Smooth muscle cell (in vitro differentiated cells): ENCODE results near the gene ZSCAN1. TPM values are rescaled to one million over a fixed set of nuclear protein-coding genes. Genes with fewer than 3 reads are reported as not detected.

ENCODE experiments used
- DNase-seq: peaks from one replicate; lab custom pipeline; 2025; ENCODE audit not compliant: unreplicated experiment; lab: John Stamatoyannopoulos, UW
- H2AFZ ChIP-seq: fragments of 200-600 bp; sonication (generic); 2 replicates; pipeline ENCODE4 v1.6.0; 2016; ENCODE audit warnings: antibody characterized with exemption, low read depth, mild to moderate bottlenecking
- H3F3A ChIP-seq: fragments of 200-600 bp; sonication (generic); 2 replicates; pipeline ENCODE4 v1.6.0; 2017; ENCODE audit warnings: antibody characterized with exemption, low read depth
- H3K27ac ChIP-seq: fragments of 200-600 bp; sonication (generic); 2 replicates; pipeline ENCODE4 v1.5.1; 2016; ENCODE audit warnings: low read depth, mild to moderate bottlenecking
- H3K27me3 ChIP-seq: fragments of 200-600 bp; sonication (generic); 2 replicates; pipeline ENCODE4 v1.6.1; 2016; ENCODE audit warnings: low read depth, mild to moderate bottlenecking
- H3K36me3 ChIP-seq: fragments of 200-600 bp; sonication (generic); 2 replicates; pipeline ENCODE4 v1.5.1; 2016; ENCODE audit warnings: low read depth
- H3K4me1 ChIP-seq: fragments of 200-600 bp; sonication (generic); 2 replicates; pipeline ENCODE4 v1.5.1; 2016; ENCODE audit warnings: low read depth
- H3K4me2 ChIP-seq: fragments of 200-600 bp; sonication (generic); 2 replicates; pipeline ENCODE4 v1.6.0; 2016; ENCODE audit warnings: mild to moderate bottlenecking
- H3K4me3 ChIP-seq: fragments of 200-600 bp; sonication (generic); 2 replicates; pipeline ENCODE4 v1.5.1; 2016; ENCODE audit warnings: mild to moderate bottlenecking
- H3K79me2 ChIP-seq: fragments of 200-600 bp; sonication (generic); 2 replicates; pipeline ENCODE4 v1.6.0; 2016; ENCODE audit warnings: low read depth, mild to moderate bottlenecking
- H3K9ac ChIP-seq: fragments of 200-600 bp; sonication (generic); 2 replicates; pipeline ENCODE4 v1.6.0; 2016; ENCODE audit warnings: low read depth
- H3K9me3 ChIP-seq: fragments of 200-600 bp; sonication (generic); replicated peaks from 2 replicates; pipeline ENCODE4 v1.5.1; 2016; ENCODE audit warnings: low read depth
- H4K20me1 ChIP-seq: fragments of 200-600 bp; sonication (generic); 2 replicates; pipeline ENCODE4 v1.6.0; 2016; ENCODE audit warnings: low read depth
- CTCF ChIP-seq: fragments of 200-600 bp; sonication (generic); IDR thresholded peaks from 2 replicates; pipeline ENCODE4 v1.5.1; 2017; ENCODE audit warnings: borderline replicate concordance, mild to moderate bottlenecking, antibody characterized with exemption; ENCODE audit not compliant: insufficient read depth, poor library complexity, severe bottlenecking
- WGBS: methylation state at CpG from one replicate; pipeline ENCODE4 v1.1.7; 2016; ENCODE audit warnings: low lambda C conversion rate; 5-methylcytosine and 5-hydroxymethylcytosine counted together
- polyA plus RNA-seq: library from polyadenylated mRNA; unstranded; fragments of >200 nt; fragmentation: Nextera tagmentation; extraction: Ambion mirVana; gene quantifications from 2 replicates; pipeline ENCODE4 v1.2.1, GENCODE V29; 2016
- total RNA-seq: library from RNA; depleted of rRNA; stranded (reverse); fragments of >200 nt; gene quantifications from 2 replicates; pipeline ENCODE4 v1.2.3, GENCODE V29; 2014

ZSCAN1 gene
- total and polyA plus RNA-seq, 2 experiments from 2014 or later, result 0.94 TPM; not detected in 1

GRCh38 chr19:58097349-58097748, 63.5 kb downstream of the ZSCAN1 start:
- no peaks in the 10 kb centered on the region for H3K4me1 ChIP-seq
- H3K36me3 ChIP-seq, result no peaks in the 10 kb centered on the region
- no peak for DNase-seq
- peak overlapping the region; percentile 100 for H3K9ac ChIP-seq
- H2AFZ ChIP-seq, result no peak overlapping the region
- H3K27me3 ChIP-seq, result no peaks in the 10 kb centered on the region
- no peaks in the 10 kb centered on the region for H3F3A ChIP-seq
- no peaks in the 10 kb centered on the region for H3K9me3 ChIP-seq
- no peak for TF ChIP-seq CTCF
- H3K79me2 ChIP-seq, result peaks cover 21% of the 10 kb centered on the region
- H3K27ac ChIP-seq, result peak overlapping the region; percentile 99
- H3K4me3 ChIP-seq, result peak overlapping the region; percentile 80
- WGBS, result 73% methylated on average over 5 of the region's 8 CpGs
- H4K20me1 ChIP-seq, result no peaks in the 10 kb centered on the region
- peak overlapping the region; percentile 89 for H3K4me2 ChIP-seq

- no peak for TF ChIP-seq CTCF
- H3K4me3 ChIP-seq, result peak within 1 kb of the TSS; percentile 80
- no peaks in the 10 kb centered on the region for H3K9me3 ChIP-seq
- no peaks in the 10 kb centered on the region for H3F3A ChIP-seq
- peak within 1 kb of the TSS; percentile 100 for H3K9ac ChIP-seq
- peak within 1 kb of the TSS; percentile 99 for H3K27ac ChIP-seq
- H2AFZ ChIP-seq, result peak within 1 kb of the TSS; percentile 78
- 3% methylated on average over 59 of the region's 67 CpGs for WGBS
- no peaks in the 10 kb centered on the region for H3K27me3 ChIP-seq
- peak; percentile 88 for DNase-seq
- no peaks in the 10 kb centered on the region for H3K4me1 ChIP-seq
- peak within 1 kb of the TSS; percentile 89 for H3K4me2 ChIP-seq
- H4K20me1 ChIP-seq, result no peaks in the 10 kb centered on the region
- H3K36me3 ChIP-seq, result no peaks in the 10 kb centered on the region
- peaks cover 21% of the 10 kb centered on the region for H3K79me2 ChIP-seq
Observed at GRCh38 chr19:58097781-58098681, 64.2 kb downstream of the ZSCAN1 start, which contains the start of gene ZSCAN18. Gene ZSCAN18 (minus strand): TSS chr19:58098231. CDS start chr19:58090267, 7,964 bp downstream.

- no peaks in the 10 kb centered on the region for H3K27me3 ChIP-seq
- H2AFZ ChIP-seq, result peak overlapping the region; percentile 78
- no peak for TF ChIP-seq CTCF
- peak overlapping the region; percentile 99 for H3K27ac ChIP-seq
- no peak for DNase-seq
- H3K36me3 ChIP-seq, result no peaks in the 10 kb centered on the region
- H3K4me2 ChIP-seq, result peak overlapping the region; percentile 89
- no peaks in the 10 kb centered on the region for H4K20me1 ChIP-seq
- no peaks in the 10 kb centered on the region for H3F3A ChIP-seq
- peak overlapping the region; percentile 100 for H3K9ac ChIP-seq
- WGBS, result 51% methylated on average over 2 of the region's 2 CpGs
- peaks cover 21% of the 10 kb centered on the region for H3K79me2 ChIP-seq
- H3K4me1 ChIP-seq, result no peaks in the 10 kb centered on the region
- peak overlapping the region; percentile 80 for H3K4me3 ChIP-seq
- H3K9me3 ChIP-seq, result peaks cover 5% of the 10 kb centered on the region
Observed at GRCh38 chr19:58098682-58098998, 64.8 kb downstream of the ZSCAN1 start.

Other genes starting within 250 kb of the ZSCAN1 start
- gene ZNF552, start 219.1 kb upstream of the ZSCAN1 start, total RNA-seq, result 2.8 and 6.7 TPM in 2 replicates
- 1.9 and 6.4 TPM in 2 replicates for gene ZNF552, start 219.1 kb upstream of the ZSCAN1 start, polyA plus RNA-seq
- gene ZNF587B, start 203.7 kb upstream of the ZSCAN1 start, total RNA-seq, result 6.7 and 8.0 TPM in 2 replicates
- gene ZNF587B, start 203.7 kb upstream of the ZSCAN1 start, polyA plus RNA-seq, result 1.2 and 4.3 TPM in 2 replicates
- 13.9 and 22.8 TPM in 2 replicates for gene ZNF587, start 184.2 kb upstream of the ZSCAN1 start, total RNA-seq
- 3.9 and 8.5 TPM in 2 replicates for gene ZNF587, start 184.2 kb upstream of the ZSCAN1 start, polyA plus RNA-seq
- 9.6 and 16.7 TPM in 2 replicates for gene ZNF814, start 145.0 kb upstream of the ZSCAN1 start, total RNA-seq
- gene ZNF814, start 145.0 kb upstream of the ZSCAN1 start, polyA plus RNA-seq, result 9.7 and 13.5 TPM in 2 replicates
- 9.8 and 12.0 TPM in 2 replicates for gene ZNF417, start 117.4 kb upstream of the ZSCAN1 start, total RNA-seq
- 2.6 and 5.1 TPM in 2 replicates for gene ZNF417, start 117.4 kb upstream of the ZSCAN1 start, polyA plus RNA-seq
- 7.5 and 10.2 TPM in 2 replicates for gene ZNF418, start 98.6 kb upstream of the ZSCAN1 start, total RNA-seq
- gene ZNF418, start 98.6 kb upstream of the ZSCAN1 start, polyA plus RNA-seq, result 1.6 and 1.8 TPM in 2 replicates
- gene ZNF256, start 86.3 kb upstream of the ZSCAN1 start, total RNA-seq, result 4.5 and 10.3 TPM in 2 replicates
- 3.2 and 4.0 TPM in 2 replicates for gene ZNF256, start 86.3 kb upstream of the ZSCAN1 start, polyA plus RNA-seq
- gene C19orf18, start 59.5 kb upstream of the ZSCAN1 start, total RNA-seq, result 0.67 TPM in 1 of 2 replicates, not detected in the other
- gene C19orf18, start 59.5 kb upstream of the ZSCAN1 start, polyA plus RNA-seq, result 2.0 and 2.1 TPM in 2 replicates
- gene ZNF606, start 31.2 kb upstream of the ZSCAN1 start, total RNA-seq, result 15.7 and 18.6 TPM in 2 replicates
- 5.2 and 8.6 TPM in 2 replicates for gene ZNF606, start 31.2 kb upstream of the ZSCAN1 start, polyA plus RNA-seq
- gene ZNF135, start 25.3 kb downstream of the ZSCAN1 start, total RNA-seq, result 3.7 and 4.8 TPM in 2 replicates
- gene ZNF135, start 25.3 kb downstream of the ZSCAN1 start, polyA plus RNA-seq, result 3.2 and 3.6 TPM in 2 replicates
- gene ZSCAN18, start 64.2 kb downstream of the ZSCAN1 start, total RNA-seq, result 32.9 and 34.6 TPM in 2 replicates
- gene ZSCAN18, start 64.2 kb downstream of the ZSCAN1 start, polyA plus RNA-seq, result 54.6 and 66.5 TPM in 2 replicates
- gene ZNF329, start 116.8 kb downstream of the ZSCAN1 start, total RNA-seq, result 14.3 and 22.3 TPM in 2 replicates
- 2.3 and 4.4 TPM in 2 replicates for gene ZNF329, start 116.8 kb downstream of the ZSCAN1 start, polyA plus RNA-seq
- 23.8 and 29.2 TPM in 2 replicates for gene ZNF274, start 149.0 kb downstream of the ZSCAN1 start, total RNA-seq
- gene ZNF274, start 149.0 kb downstream of the ZSCAN1 start, polyA plus RNA-seq, result 27.2 and 29.5 TPM in 2 replicates
- 25.6 and 144 TPM in 2 replicates for gene ZNF544, start 194.9 kb downstream of the ZSCAN1 start, total RNA-seq
- 12.9 and 21.4 TPM in 2 replicates for gene ZNF544, start 194.9 kb downstream of the ZSCAN1 start, polyA plus RNA-seq
- 6.6 and 7.8 TPM in 2 replicates for gene ZNF8, start 244.9 kb downstream of the ZSCAN1 start, total RNA-seq
- gene ZNF8, start 244.9 kb downstream of the ZSCAN1 start, polyA plus RNA-seq, result 1.1 and 1.8 TPM in 2 replicates